Activated T-cell treated with anti-CD3 and anti-CD28 coated beads, Interleukin-2, amount 50 U/mL, for 1 hour (primary cell): ENCODE measurements around the gene ATP13A1.
"Not testable (repeated sequence)": the region's sequence is repeated elsewhere in the genome, so short reads cannot be mapped to it uniquely, and the experiment has no call there.

ENCODE experiments used
- DNase-seq: peaks from one replicate; pipeline ENCODE4 v3.0.0-alpha.2; 2020

ATP13A1 gene

GRCh38 chr19:19663256-19664120, at the start of gene ATP13A1:
TSS of gene ATP13A1 (minus strand) at chr19:19663676. CDS start at chr19:19663666, 10 bp downstream.
- DNase-seq, result peak; percentile 92

GRCh38 chr19:19711934-19712828, 48.7 kb upstream of the ATP13A1 start:
- no peak for DNase-seq

- no peak for DNase-seq
These were observed 47.9 kb upstream of the ATP13A1 start for GRCh38 chr19:19711306-19711933.

- DNase-seq, result no peak
These were observed 47.0 kb upstream of the ATP13A1 start for GRCh38 chr19:19710506-19710905.

- DNase-seq, result no peak
These were observed 41.4 kb upstream of the ATP13A1 start for GRCh38 chr19:19704836-19705235.

GRCh38 chr19:19700493-19700892, 37.0 kb upstream of the ATP13A1 start:
- not testable (repeated sequence) for DNase-seq

- no peak for DNase-seq
These were observed 34.1 kb upstream of the ATP13A1 start for GRCh38 chr19:19697589-19697988.

- DNase-seq, result no peak
These were observed 32.9 kb upstream of the ATP13A1 start for GRCh38 chr19:19696386-19696785.

- no peak for DNase-seq
These were observed 28.2 kb upstream of the ATP13A1 start for GRCh38 chr19:19691683-19692082.

- not testable (repeated sequence) for DNase-seq
These were observed 25.5 kb upstream of the ATP13A1 start for GRCh38 chr19:19689023-19689422.

GRCh38 chr19:19687090-19687489, 23.6 kb upstream of the ATP13A1 start:
- no peak for DNase-seq

- no peak for DNase-seq
These were observed 23.1 kb upstream of the ATP13A1 start for GRCh38 chr19:19686580-19686979.

- not testable (repeated sequence) for DNase-seq
These were observed 22.6 kb upstream of the ATP13A1 start for GRCh38 chr19:19686119-19686518.

GRCh38 chr19:19679176-19680073, 15.9 kb upstream of the ATP13A1 start:
- DNase-seq, result no peak

- no peak for DNase-seq
These were observed 14.1 kb upstream of the ATP13A1 start for GRCh38 chr19:19677579-19677978.

- DNase-seq, result no peak
These were observed 10.8 kb upstream of the ATP13A1 start for GRCh38 chr19:19674315-19674714.

- no peak for DNase-seq
These were observed 9.3 kb upstream of the ATP13A1 start for GRCh38 chr19:19672816-19673215.

GRCh38 chr19:19670070-19670551, 6.6 kb upstream of the ATP13A1 start:
- DNase-seq, result peak; percentile 22

- peak; percentile 91 for DNase-seq
These were observed 4.9 kb upstream of the ATP13A1 start, which contains the start of gene ZNF101 for GRCh38 chr19:19668230-19669012. TSS of gene ZNF101 (plus strand) at chr19:19668839. CDS start at chr19:19668964, 125 bp downstream.

- not testable (repeated sequence) for DNase-seq
These were observed 2.0 kb upstream of the ATP13A1 start for GRCh38 chr19:19665420-19665948.

- DNase-seq, result no peak
These were observed 613 bp downstream of the ATP13A1 start for GRCh38 chr19:19662871-19663255.
